Hindlimb muscle (tissue), 1 donor: ENCODE results near the gene IMP4. TPM values are rescaled to one million over a fixed set of nuclear protein-coding genes. Genes with fewer than 3 reads are reported as not detected.

Source experiments
- polyA plus RNA-seq: library from polyadenylated mRNA; unstranded; fragments of 120-200 nt; gene quantifications from one replicate; pipeline ENCODE4 v1.2.1, GENCODE V29; 2013; ENCODE audit not compliant: insufficient read length

IMP4 gene
- polyA plus RNA-seq, 1 donor: 42.7 TPM

Other genes with a start within 250 kb of the IMP4 start
- gene POTEF, start 213.7 kb upstream of the IMP4 start, polyA plus RNA-seq: 0.06 TPM
- 0.62 TPM for gene CCDC74B, start 197.8 kb upstream of the IMP4 start, polyA plus RNA-seq
- 40.6 TPM for gene SMPD4, start 161.3 kb upstream of the IMP4 start, polyA plus RNA-seq
- 151 TPM for gene MZT2B, start 160.6 kb upstream of the IMP4 start, polyA plus RNA-seq
- gene TUBA3E, start 144.5 kb upstream of the IMP4 start, polyA plus RNA-seq: not detected
- gene PTPN18, start 13.2 kb downstream of the IMP4 start, polyA plus RNA-seq: 26.7 TPM
- 0.04 TPM for gene POTEI, start 166.4 kb downstream of the IMP4 start, polyA plus RNA-seq
- gene CFC1B, start 178.3 kb downstream of the IMP4 start, polyA plus RNA-seq: not detected